K562 (cell line): Measurements from ENCODE around the gene PDLIM7. TPM values are rescaled to one million over a fixed set of nuclear protein-coding genes. Genes with fewer than 3 reads are reported as not detected.
A peak's percentile ranks its signal among the peaks of the same experiment; 100 is the strongest.

Experiments used
- ATAC-seq: fragments of 200-7000 bp; cut with Tn5 transposase; 3 replicates; pipeline ENCODE4 v1.9.1; 2020; ENCODE audit warnings: moderate library complexity
- BruUV-seq: library from RNA; stranded (reverse); fragments of 400-500 nt; replicated peaks from 2 replicates; lab custom pipeline; 2021; lab: Mats Ljungman, UMichigan
- CTCF ChIA-PET: fragments of 300-600 bp; formaldehyde crosslinking; extraction: SDS; loops from one replicate; lab custom pipeline; 2021; ENCODE audit warnings: low intra/inter-chr PET ratio; lab: Yijun Ruan, JAX
- POLR2A ChIA-PET: fragments of 300-600, 350-650 bp; sonication (Branson Sonifier 250); formaldehyde crosslinking; extraction: SDS; loops from one replicate; lab custom pipeline; 2021; ENCODE audit warnings: antibody characterized with exemption, inconsistent platforms; lab: Yijun Ruan, JAX
- DNase-seq, 4 experiments: peaks; one replicate each; pipeline versions ENCODE4 v3.0.0 to v3.0.0-alpha.2; 2011 to 2018; ENCODE audit warnings: low spot score in 3 of 4, mixed read lengths in 3 of 4; ENCODE audit errors: extremely low read depth in 1 of 4
- FAIRE-seq: peaks from 2 replicates; lab custom pipeline; 2011; peaks lifted over from hg19 to GRCh38; lab: Jason Lieb, UNC
- H2AFZ ChIP-seq: 2 replicates; pipeline ENCODE4 v1.6.0; 2011; ENCODE audit warnings: low read depth, low read length, control low read depth, inconsistent platforms
- H3K27ac ChIP-seq: fragments of 200-600 bp; 3 replicates; pipeline ENCODE4 v1.8.0; 2011; ENCODE audit warnings: low read depth, mild to moderate bottlenecking, control low read depth, inconsistent platforms, low read length, moderate library complexity, mixed read lengths; ENCODE audit errors: extremely low read depth
- H3K27me3 ChIP-seq, 2 experiments: fragments of 300-600 bp in 1 of 2; 2 replicates in 1 of 2; 3 replicates in 1 of 2; pipeline versions ENCODE4 v1.6.0 to v1.8.0; 2011; ENCODE audit warnings: inconsistent platforms in 2 of 2, low read length in 2 of 2, mild to moderate bottlenecking in 1 of 2, mixed read lengths in 1 of 2, moderate library complexity in 1 of 2; ENCODE audit not compliant: control insufficient read depth in 2 of 2, insufficient read depth in 2 of 2
- H3K36me3 ChIP-seq: fragments of 300-600 bp; 3 replicates; pipeline ENCODE4 v1.8.0; 2011; ENCODE audit warnings: mild to moderate bottlenecking, low read length, inconsistent platforms; ENCODE audit not compliant: control insufficient read depth, insufficient read depth
- H3K4me1 ChIP-seq, 2 experiments: fragments of 200-600 bp in 1 of 2; replicated peaks in 1 of 2; 2 replicates in 1 of 2; 3 replicates in 1 of 2; pipeline versions ENCODE4 v1.5.1 to v1.8.0; 2011; ENCODE audit warnings: inconsistent platforms in 2 of 2, low read length in 2 of 2, mild to moderate bottlenecking in 1 of 2, mixed read lengths in 1 of 2, moderate library complexity in 1 of 2; ENCODE audit not compliant: control insufficient read depth in 2 of 2, insufficient read depth in 2 of 2
- H3K4me2 ChIP-seq: 2 replicates; pipeline ENCODE4 v1.6.1; 2011; ENCODE audit warnings: low read length, control low read depth, inconsistent platforms, mixed read lengths; ENCODE audit not compliant: insufficient read depth
- H3K4me3 ChIP-seq: fragments of 200-600 bp; sonication (generic), shearing (Covaris generic); 2 replicates; pipeline ENCODE4 v1.5.1; 2016; ENCODE audit warnings: control low read depth, inconsistent platforms
- H3K79me2 ChIP-seq: fragments of 200-600 bp; 3 replicates; pipeline ENCODE4 v1.8.0; 2011; ENCODE audit warnings: low read length, inconsistent platforms; ENCODE audit not compliant: control insufficient read depth, insufficient read depth
- H3K9ac ChIP-seq, 2 experiments: 2 replicates each; pipeline versions ENCODE4 v1.6.0 to v1.6.1; 2011; ENCODE audit warnings: low read depth in 2 of 2, low read length in 2 of 2, control low read depth in 1 of 2, inconsistent platforms in 1 of 2, mild to moderate bottlenecking in 1 of 2, mixed read lengths in 1 of 2; ENCODE audit not compliant: insufficient read depth in 1 of 2
- H3K9me1 ChIP-seq: one replicate; pipeline ENCODE4 v1.6.0; 2011; ENCODE audit warnings: inconsistent platforms, mild to moderate bottlenecking, low read length, moderate library complexity; ENCODE audit not compliant: control insufficient read depth, insufficient read depth
- H3K9me3 ChIP-seq: replicated peaks from 2 replicates; pipeline ENCODE4 v1.5.1; 2011; ENCODE audit warnings: low read depth, low read length, inconsistent platforms; ENCODE audit not compliant: control insufficient read depth, insufficient read depth
- H4K20me1 ChIP-seq: replicated peaks from 2 replicates; pipeline ENCODE4 v1.6.1; 2011; ENCODE audit warnings: low read length, inconsistent platforms, mixed read lengths; ENCODE audit not compliant: control insufficient read depth, insufficient read depth
- BCL6 ChIP-seq: fragments of 250-450 bp; sonication (Bioruptor Pico); IDR thresholded peaks from 2 replicates; pipeline ENCODE4 v1.4.0; 2020
- GABPB1 ChIP-seq: sonication (generic); formaldehyde crosslinking; IDR thresholded peaks from 2 replicates; pipeline ENCODE4 v1.8.0; 2022; ENCODE audit warnings: mild to moderate bottlenecking, missing genetic modification reagents
- GTF2A2 ChIP-seq: IDR thresholded peaks from 2 replicates; pipeline ENCODE4 v1.6.1; 2016; ENCODE audit warnings: mild to moderate bottlenecking, missing genetic modification characterization, missing compliant biosample characterization
- LCOR ChIP-seq: sonication (generic); formaldehyde crosslinking; IDR thresholded peaks from 2 replicates; pipeline ENCODE4 v1.8.0; 2022; ENCODE audit warnings: mild to moderate bottlenecking, missing genetic modification reagents
- NELFE ChIP-seq: IDR thresholded peaks from 2 replicates; pipeline ENCODE4 v1.6.1; 2011; ENCODE audit warnings: mild to moderate bottlenecking; ENCODE audit not compliant: insufficient read depth, insufficient read length
- PHB2 ChIP-seq: fragments of 450-650 bp; IDR thresholded peaks from 2 replicates; pipeline ENCODE4 v1.6.1; 2017; ENCODE audit warnings: low read depth
- RBFOX2 ChIP-seq: fragments of 200-400 bp; formaldehyde crosslinking; IDR thresholded peaks from 2 replicates; pipeline ENCODE4 v1.6.1; 2017; ENCODE audit warnings: low read depth, mild to moderate bottlenecking, low read length, moderate library complexity
- ZNF436 ChIP-seq: fragments of 250-450, 450-650 bp; sonication (Bioruptor Pico); formaldehyde crosslinking; IDR thresholded peaks from 2 replicates; pipeline ENCODE4 v1.7.0; 2020; ENCODE audit warnings: mild to moderate bottlenecking
- WGBS: fragments of 100-300 bp; shearing (Covaris generic); methylation state at CpG from one replicate; pipeline ENCODE4 v1.1.6; 2016; ENCODE audit warnings: low coverage, mixed read lengths; ENCODE audit not compliant: insufficient coverage; ENCODE audit errors: missing lambda C conversion rate; 5-methylcytosine and 5-hydroxymethylcytosine counted together
- in situ Hi-C: fragments of 300-500 bp; cut with MboI; formaldehyde crosslinking; loops from 4 replicates; pipeline ENCODE4 v1.15.0; 2018; ENCODE audit warnings: inconsistent platforms, mixed read lengths
- intact Hi-C: fragments of 100-400 bp; cut with micrococcal nuclease; formaldehyde crosslinking; loops from 2 replicates; pipeline ENCODE4 v1.14.2; 2022
- polyA plus RNA-seq, 8 experiments: library from polyadenylated mRNA; depleted of rRNA in 4 of 8; stranded (reverse) in 5 of 8; unstranded in 3 of 8; fragments of >200 nt; fragmentation: Nextera tagmentation in 2 of 8; fragmentation: Illumina TruSeq in 1 of 8; extraction: Ambion mirVana in 2 of 8; extraction: Trizol in 1 of 8; gene quantifications; 2 replicates each; pipeline versions ENCODE4 v1.2.1 to v1.2.3, GENCODE V29; 2011 to 2014; ENCODE audit warnings: inconsistent platforms in 1 of 8, missing spikeins in 1 of 8
- total RNA-seq, 7 experiments: library from RNA; depleted of rRNA in 6 of 7; stranded (reverse); fragments of >200 nt in 6 of 7; fragmentation: Illumina TruSeq in 2 of 7; extraction: Trizol in 2 of 7; gene quantifications; 2 replicates each; pipeline versions ENCODE4 v1.2.1 to v1.2.3, GENCODE V29; 2011 to 2021; ENCODE audit warnings: low replicate concordance in 1 of 7
- TF ChIP-seq, protein P1 (sequence below): fragments of 250-450 bp; sonication (Bioruptor Pico); IDR thresholded peaks from 2 replicates; pipeline ENCODE4 v1.4.0; 2020

The PDLIM7 gene
- total and polyA plus RNA-seq, 9 of the 15 experiments (the other 6 are each of a cell fraction or from before 2014, with no cell fraction given): 2.1 to 124 (median 32.6) TPM

DNA sequence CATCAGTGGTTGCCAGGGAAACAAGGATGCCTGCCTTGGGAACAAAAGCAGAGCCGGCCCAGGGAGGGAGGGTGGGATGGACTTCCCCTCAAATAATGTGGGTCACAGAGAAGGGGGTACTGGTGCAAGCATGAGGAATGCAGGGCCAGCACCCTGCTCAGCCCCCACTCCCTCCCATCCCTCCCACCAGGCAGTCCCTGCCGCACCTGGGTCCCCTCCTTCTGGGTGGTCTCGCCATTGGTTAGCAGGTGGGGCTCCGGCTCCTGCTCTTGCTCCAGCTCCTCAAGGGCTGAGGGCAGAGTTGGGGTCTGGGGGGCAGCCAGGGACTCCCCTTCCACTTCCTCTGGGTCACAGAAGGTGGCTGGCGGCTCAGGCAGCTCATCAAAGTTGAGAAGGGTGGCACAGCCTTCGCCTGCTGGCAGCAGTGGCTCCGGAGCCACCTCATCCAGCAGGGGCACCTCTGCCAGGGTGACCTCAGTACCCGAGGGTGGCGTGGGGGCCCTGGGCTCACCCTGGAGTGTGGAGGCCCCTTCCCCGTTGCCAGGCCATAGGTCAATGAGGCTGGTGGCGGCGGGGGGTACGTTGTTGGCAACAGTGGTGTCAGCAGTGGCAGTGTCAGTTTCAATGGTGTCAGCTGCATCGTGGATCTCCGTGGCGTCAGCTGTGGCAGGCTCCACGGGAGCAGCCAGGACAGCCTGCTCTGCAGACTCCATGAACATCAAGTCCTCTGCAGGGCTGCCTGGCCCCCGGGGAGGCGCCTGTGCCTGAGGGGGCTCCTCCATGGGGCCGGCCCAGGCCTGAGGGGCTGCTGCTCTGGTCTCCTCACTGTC, 39.3 kb downstream of the PDLIM7 start:
- H3K4me1 ChIP-seq: peaks cover 5 to 77% of the 10 kb centered on the region in 2 experiments
- BruUV-seq: no TSS peak
- no peak for TF ChIP-seq PHB2
- peak; percentile 14; the same call in 1 of the 2 replicates for TF ChIP-seq LCOR (CRISPR knock-in tag)
- TF ChIP-seq RBFOX2: peak; percentile 9; the same call in 1 of the 2 replicates
- peak; percentile 48; the same call in 1 of the 2 replicates for TF ChIP-seq GABPB1 (CRISPR knock-in tag)
- no peak for TF ChIP-seq NELFE
- TF ChIP-seq BCL6 (CRISPR knock-in tag): no peak
- TF ChIP-seq, protein P1, sequence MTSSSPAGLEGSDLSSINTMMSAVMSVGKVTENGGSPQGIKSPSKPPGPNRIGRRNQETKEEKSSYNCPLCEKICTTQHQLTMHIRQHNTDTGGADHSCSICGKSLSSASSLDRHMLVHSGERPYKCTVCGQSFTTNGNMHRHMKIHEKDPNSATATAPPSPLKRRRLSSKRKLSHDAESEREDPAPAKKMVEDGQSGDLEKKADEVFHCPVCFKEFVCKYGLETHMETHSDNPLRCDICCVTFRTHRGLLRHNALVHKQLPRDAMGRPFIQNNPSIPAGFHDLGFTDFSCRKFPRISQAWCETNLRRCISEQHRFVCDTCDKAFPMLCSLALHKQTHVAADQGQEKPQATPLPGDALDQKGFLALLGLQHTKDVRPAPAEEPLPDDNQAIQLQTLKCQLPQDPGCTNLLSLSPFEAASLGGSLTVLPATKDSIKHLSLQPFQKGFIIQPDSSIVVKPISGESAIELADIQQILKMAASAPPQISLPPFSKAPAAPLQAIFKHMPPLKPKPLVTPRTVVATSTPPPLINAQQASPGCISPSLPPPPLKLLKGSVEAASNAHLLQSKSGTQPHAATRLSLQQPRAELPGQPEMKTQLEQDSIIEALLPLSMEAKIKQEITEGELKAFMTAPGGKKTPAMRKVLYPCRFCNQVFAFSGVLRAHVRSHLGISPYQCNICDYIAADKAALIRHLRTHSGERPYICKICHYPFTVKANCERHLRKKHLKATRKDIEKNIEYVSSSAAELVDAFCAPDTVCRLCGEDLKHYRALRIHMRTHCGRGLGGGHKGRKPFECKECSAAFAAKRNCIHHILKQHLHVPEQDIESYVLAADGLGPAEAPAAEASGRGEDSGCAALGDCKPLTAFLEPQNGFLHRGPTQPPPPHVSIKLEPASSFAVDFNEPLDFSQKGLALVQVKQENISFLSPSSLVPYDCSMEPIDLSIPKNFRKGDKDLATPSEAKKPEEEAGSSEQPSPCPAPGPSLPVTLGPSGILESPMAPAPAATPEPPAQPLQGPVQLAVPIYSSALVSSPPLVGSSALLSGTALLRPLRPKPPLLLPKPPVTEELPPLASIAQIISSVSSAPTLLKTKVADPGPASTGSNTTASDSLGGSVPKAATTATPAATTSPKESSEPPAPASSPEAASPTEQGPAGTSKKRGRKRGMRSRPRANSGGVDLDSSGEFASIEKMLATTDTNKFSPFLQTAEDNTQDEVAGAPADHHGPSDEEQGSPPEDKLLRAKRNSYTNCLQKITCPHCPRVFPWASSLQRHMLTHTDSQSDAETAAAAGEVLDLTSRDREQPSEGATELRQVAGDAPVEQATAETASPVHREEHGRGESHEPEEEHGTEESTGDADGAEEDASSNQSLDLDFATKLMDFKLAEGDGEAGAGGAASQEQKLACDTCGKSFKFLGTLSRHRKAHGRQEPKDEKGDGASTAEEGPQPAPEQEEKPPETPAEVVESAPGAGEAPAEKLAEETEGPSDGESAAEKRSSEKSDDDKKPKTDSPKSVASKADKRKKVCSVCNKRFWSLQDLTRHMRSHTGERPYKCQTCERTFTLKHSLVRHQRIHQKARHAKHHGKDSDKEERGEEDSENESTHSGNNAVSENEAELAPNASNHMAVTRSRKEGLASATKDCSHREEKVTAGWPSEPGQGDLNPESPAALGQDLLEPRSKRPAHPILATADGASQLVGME (CRISPR knock-in tag): peak; percentile 91; the same call in 1 of the 2 replicates
- no peak for TF ChIP-seq ZNF436 (CRISPR knock-in tag)
- TF ChIP-seq GTF2A2 (tag): no peak
- TF ChIP-seq, all 486 proteins: peak for 4
- H4K20me1 ChIP-seq: peaks cover 16% of the 10 kb centered on the region
- DNase-seq (no peak), ATAC-seq (no peak), FAIRE-seq (no peak)
- H3K79me2 ChIP-seq: peaks cover 10% of the 10 kb centered on the region; the same call in 2 of the 3 replicates
- H2AFZ ChIP-seq: no peak overlapping the region
- POLR2A ChIA-PET: interaction anchor here (0.6 to 1.2 kb wide), 10 partner anchors 8 to 185 kb away, joined by 3 to 10 read pairs (median 4); partner anchors contain the start of gene PRR7
- H3K9ac ChIP-seq: no peak overlapping the region
- WGBS: 88% methylated on average over 18 of the region's 20 CpGs
- peaks cover 3% of the 10 kb centered on the region for H3K9me1 ChIP-seq
- CTCF ChIA-PET: interaction anchor here (0.5 to 6.2 kb wide), 3 partner anchors 54 to 68 kb away, joined by 3 to 107 read pairs (median 78); no protein-coding TSS in a partner anchor
- peaks cover 42% of the 10 kb centered on the region; the same call in 1 of the 3 replicates for H3K36me3 ChIP-seq
- in situ Hi-C loops (loop anchor here (10.0 kb wide), 1 partner anchor 343 kb away; no protein-coding TSS in a partner anchor), intact Hi-C loops (loop anchor here (2.0 kb wide), 1 partner anchor 145 kb away; no protein-coding TSS in a partner anchor)
- no peaks in the 10 kb centered on the region for H3K27me3 ChIP-seq
- H3K27ac ChIP-seq: no peak overlapping the region
- H3K9me3 ChIP-seq: no peaks in the 10 kb centered on the region
- H3K4me2 ChIP-seq: no peak overlapping the region
- no peak overlapping the region for H3K4me3 ChIP-seq
